ENCODE data around the gene SLC5A9. TPM values are rescaled to one million over a fixed set of nuclear protein-coding genes. Genes with fewer than 3 reads are reported as not detected.

The SLC5A9 gene
- total RNA-seq, 1 experiment from 2014 or later: not detected

GRCh38 chr1:48224791-48225190, 2.3 kb downstream of the SLC5A9 start:
- no peak overlapping the region for H3K56ac ChIP-seq (ENCODE audit: insufficient read length, low read depth, low read length)
- H2BK20ac ChIP-seq (ENCODE audit: low read depth, low read length, poor library complexity, severe bottlenecking): no peak overlapping the region
- no peaks in the 10 kb centered on the region for H3K4me1 ChIP-seq (ENCODE audit: insufficient read depth, low read length)
- no peak overlapping the region for H3K18ac ChIP-seq (ENCODE audit: insufficient read length, low read depth, low read length)
- H3K14ac ChIP-seq (ENCODE audit: insufficient read depth, low read length): no peak overlapping the region
- H3K4me1 Mint-ChIP-seq: peaks cover 7 to 9% of the 10 kb centered on the region in 2 experiments; a peak in 3 of 4 replicates
- H2BK15ac ChIP-seq (ENCODE audit: low read depth, low read length): no peak overlapping the region
- H3K79me2 ChIP-seq (ENCODE audit: insufficient read depth, low read length): no peaks in the 10 kb centered on the region
- peaks cover 3% of the 10 kb centered on the region for H3K27me3 Mint-ChIP-seq (ENCODE audit: low read depth)
- no peak overlapping the region for H3K4me2 ChIP-seq (ENCODE audit: insufficient read depth, insufficient read length, low read length)
- H3K4me3 Mint-ChIP-seq: no peak overlapping the region
- H3K9me3 ChIP-seq (ENCODE audit: control insufficient read depth, low read depth, low read length): no peaks in the 10 kb centered on the region
- H3T11ph ChIP-seq (ENCODE audit: low read length): no peak overlapping the region
- no peak overlapping the region for H2AK5ac ChIP-seq (ENCODE audit: insufficient read length, low read length)
- H4K20me1 ChIP-seq (ENCODE audit: control insufficient read depth, insufficient read depth, insufficient read length): no peaks in the 10 kb centered on the region
- no peak overlapping the region for H3K23ac ChIP-seq (ENCODE audit: insufficient read length, low read depth, low read length)
- no peak overlapping the region for H2AFZ ChIP-seq (ENCODE audit: low read length)
- H4K91ac ChIP-seq (ENCODE audit: insufficient read length, low read depth, low read length): no peak overlapping the region
- no peaks in the 10 kb centered on the region for H3K27me3 ChIP-seq (ENCODE audit: insufficient read depth, low read length)
- no peak overlapping the region for H3K4ac ChIP-seq (ENCODE audit: low read depth, low read length)
- TF ChIP-seq, protein P1, sequence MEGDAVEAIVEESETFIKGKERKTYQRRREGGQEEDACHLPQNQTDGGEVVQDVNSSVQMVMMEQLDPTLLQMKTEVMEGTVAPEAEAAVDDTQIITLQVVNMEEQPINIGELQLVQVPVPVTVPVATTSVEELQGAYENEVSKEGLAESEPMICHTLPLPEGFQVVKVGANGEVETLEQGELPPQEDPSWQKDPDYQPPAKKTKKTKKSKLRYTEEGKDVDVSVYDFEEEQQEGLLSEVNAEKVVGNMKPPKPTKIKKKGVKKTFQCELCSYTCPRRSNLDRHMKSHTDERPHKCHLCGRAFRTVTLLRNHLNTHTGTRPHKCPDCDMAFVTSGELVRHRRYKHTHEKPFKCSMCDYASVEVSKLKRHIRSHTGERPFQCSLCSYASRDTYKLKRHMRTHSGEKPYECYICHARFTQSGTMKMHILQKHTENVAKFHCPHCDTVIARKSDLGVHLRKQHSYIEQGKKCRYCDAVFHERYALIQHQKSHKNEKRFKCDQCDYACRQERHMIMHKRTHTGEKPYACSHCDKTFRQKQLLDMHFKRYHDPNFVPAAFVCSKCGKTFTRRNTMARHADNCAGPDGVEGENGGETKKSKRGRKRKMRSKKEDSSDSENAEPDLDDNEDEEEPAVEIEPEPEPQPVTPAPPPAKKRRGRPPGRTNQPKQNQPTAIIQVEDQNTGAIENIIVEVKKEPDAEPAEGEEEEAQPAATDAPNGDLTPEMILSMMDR (conservative IDR thresholded peaks at IDR 0.05): no peak
- H3K9me3 Mint-ChIP-seq: no peaks in the 10 kb centered on the region
- WGBS (ENCODE audit: extremely low coverage, insufficient read length, low lambda C conversion rate): no CpG with 5 or more reads among the region's 6 CpGs
- no peak overlapping the region for H2BK120ac ChIP-seq (ENCODE audit: low read depth, low read length, poor library complexity, severe bottlenecking)
- no peak overlapping the region for H4K8ac ChIP-seq (replicated peaks; ENCODE audit: insufficient read length, low read depth, low read length)
- no peaks in the 10 kb centered on the region for H3K36me3 Mint-ChIP-seq (ENCODE audit: insufficient read depth in 1 of 3, low read depth in 3 of 3)
- no peak overlapping the region for H2BK5ac ChIP-seq (ENCODE audit: insufficient read length, low read length)
- H3K23me2 ChIP-seq (ENCODE audit: insufficient read length, low read depth, low read length, poor library complexity, severe bottlenecking): no peaks in the 10 kb centered on the region
- no peak for DNase-seq
- H3K9ac ChIP-seq (ENCODE audit: extremely low read depth, insufficient read length, low read length): no peak overlapping the region
- no peak overlapping the region for H4K5ac ChIP-seq (ENCODE audit: insufficient read length, low read depth, low read length)
- H3K79me1 ChIP-seq (ENCODE audit: insufficient read depth, low read depth, low read length, poor library complexity, severe bottlenecking): no peaks in the 10 kb centered on the region
- no peak overlapping the region for H2BK12ac ChIP-seq (ENCODE audit: insufficient read length, low read depth, low read length)
- no peak overlapping the region for H3K27ac Mint-ChIP-seq
- H3K27ac ChIP-seq (ENCODE audit: insufficient read length, low read depth, low read length): no peak overlapping the region

Data from H9 (cell line).